ENCODE results near the gene TRPV4. TPM values are rescaled to one million over a fixed set of nuclear protein-coding genes. Genes with fewer than 3 reads are reported as not detected.

The TRPV4 gene
- total RNA-seq, 1 experiment from 2014 or later: 0.09 TPM

GRCh38 chr12:109735051-109735521 lies 98.1 kb downstream of the TRPV4 start:
- DNase-seq (ENCODE audit: unreplicated experiment): no peak
- Mint-ChIP-seq H3K4me3 (ENCODE audit: unreplicated experiment) (no peak overlapping the region), H3K9me3 (ENCODE audit: unreplicated experiment) (no peaks in the 10 kb centered on the region), H3K27me3 (ENCODE audit: insufficient read depth, unreplicated experiment) (no peaks in the 10 kb centered on the region), H3K36me3 (ENCODE audit: insufficient read depth, unreplicated experiment) (peaks cover 4% of the 10 kb centered on the region), H3K27ac (ENCODE audit: low read depth, unreplicated experiment) (no peak overlapping the region), H3K4me1 (ENCODE audit: insufficient read depth, unreplicated experiment) (no peaks in the 10 kb centered on the region)
- BruUV-seq (replicated peaks): no TSS peak
- POLR2A ChIA-PET: interaction anchor here (0.8 kb wide), 1 partner anchor 16 kb away, joined by 4 read pairs; no protein-coding TSS in a partner anchor
- CTCF ChIA-PET: no interaction called here
- no peak for TF ChIP-seq CTCF (IDR thresholded peaks at IDR 0.05; ENCODE audit: unreplicated experiment)
- intact Hi-C loops (cut with micrococcal nuclease): no loop called here

GRCh38 chr12:109734219-109735000 lies 98.8 kb downstream of the TRPV4 start:
- no peaks in the 10 kb centered on the region for H3K9me3 Mint-ChIP-seq (ENCODE audit: unreplicated experiment)
- no peak for TF ChIP-seq CTCF (IDR thresholded peaks at IDR 0.05; ENCODE audit: unreplicated experiment)
- H3K4me3 Mint-ChIP-seq (ENCODE audit: unreplicated experiment): no peak overlapping the region
- DNase-seq (ENCODE audit: unreplicated experiment): no peak
- no peak overlapping the region for H3K27ac Mint-ChIP-seq (ENCODE audit: low read depth, unreplicated experiment)
- ChIA-PET CTCF (no interaction called here), POLR2A (interaction anchor here (0.8 kb wide), 1 partner anchor 15 kb away, joined by 4 read pairs; no protein-coding TSS in a partner anchor)
- BruUV-seq (replicated peaks): no TSS peak
- no peaks in the 10 kb centered on the region for H3K4me1 Mint-ChIP-seq (ENCODE audit: insufficient read depth, unreplicated experiment)
- peaks cover 4% of the 10 kb centered on the region for H3K36me3 Mint-ChIP-seq (ENCODE audit: insufficient read depth, unreplicated experiment)
- no peaks in the 10 kb centered on the region for H3K27me3 Mint-ChIP-seq (ENCODE audit: insufficient read depth, unreplicated experiment)
- intact Hi-C loops (cut with micrococcal nuclease): no loop called here

Small RNA genes within 50 kb of the gene (microRNA-seq; reads per million reads assigned to microRNA genes)
- gene MIR4497: not detected

Other genes with a start within 250 kb of the TRPV4 start
- gene FAM222A, start 119.6 kb downstream of the TRPV4 start, total RNA-seq (2022): 0.19 and 0.29 TPM in 2 replicates
- gene GLTP, start 47.1 kb upstream of the TRPV4 start, total RNA-seq (2022): 37.2 and 53.3 TPM in 2 replicates
- gene TCHP, start 66.9 kb upstream of the TRPV4 start, total RNA-seq (2022): 26.4 and 36.3 TPM in 2 replicates
- 30.0 and 30.9 TPM in 2 replicates for gene GIT2, start 163.0 kb upstream of the TRPV4 start, total RNA-seq (2022)
- 26.1 and 32.5 TPM in 2 replicates for gene ANKRD13A, start 166.0 kb upstream of the TRPV4 start, total RNA-seq (2022)
- 7.3 and 13.4 TPM in 2 replicates for gene C12orf76, start 215.1 kb upstream of the TRPV4 start, total RNA-seq (2022)